ENCODE measurements around the gene DMXL2.

The DMXL2 gene

DNA sequence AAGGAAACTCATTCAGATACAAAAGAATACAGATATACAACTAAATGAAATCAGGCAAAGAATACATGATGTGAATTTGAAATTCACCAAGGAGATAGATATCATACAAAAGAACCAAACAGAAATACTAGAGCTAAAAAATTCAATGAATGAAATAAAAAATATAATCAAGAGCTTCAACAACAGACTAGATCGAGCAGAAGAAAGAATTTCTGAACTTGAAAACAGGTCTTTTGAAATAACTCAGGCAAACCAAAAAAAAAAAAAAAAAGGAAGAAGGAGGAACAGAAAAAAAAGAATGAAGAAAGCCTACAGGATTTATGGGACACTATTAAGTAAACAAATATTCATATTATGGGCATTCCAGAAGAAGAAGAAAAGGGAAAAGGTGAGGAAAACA lies 137.8 kb downstream of the DMXL2 start:
- H3K4me3 ChIP-seq (ENCODE audit: low read depth, low read length), result no peak overlapping the region
- in situ Hi-C loops (cut with HindIII; ENCODE audit: low sequenced_read_pairs), result no loop called here
- DNase-seq (ENCODE audit: low read depth, low spot score), result no peak
- no peak for TF ChIP-seq CTCF (IDR thresholded peaks at IDR 0.05; ENCODE audit: low read depth, low read length)

DNA sequence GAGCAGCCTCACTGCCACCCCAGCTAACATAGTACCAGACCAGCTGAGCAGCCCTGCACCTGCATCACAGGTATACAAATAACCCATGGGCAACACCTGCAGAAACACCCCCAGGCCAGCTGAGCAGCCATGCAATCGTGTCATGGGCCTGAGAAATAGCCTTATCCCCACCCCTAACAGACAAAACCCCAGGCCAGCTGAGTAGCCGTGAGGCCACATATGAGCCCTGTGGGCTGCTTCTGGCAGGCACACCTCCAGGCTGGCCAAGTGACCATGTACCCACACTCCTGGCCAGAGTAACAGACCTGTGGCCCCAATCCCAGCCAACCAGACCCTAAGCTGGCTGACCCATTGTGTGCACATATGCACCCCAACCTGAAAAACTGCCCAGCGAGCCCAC lies 138.6 kb downstream of the DMXL2 start:
- TF ChIP-seq CTCF (IDR thresholded peaks at IDR 0.05; ENCODE audit: low read depth, low read length), result no peak
- H3K4me3 ChIP-seq (ENCODE audit: low read depth, low read length), result no peak overlapping the region
- in situ Hi-C loops (cut with HindIII; ENCODE audit: low sequenced_read_pairs), result no loop called here
- no peak for DNase-seq (ENCODE audit: low read depth, low spot score)

DNA sequence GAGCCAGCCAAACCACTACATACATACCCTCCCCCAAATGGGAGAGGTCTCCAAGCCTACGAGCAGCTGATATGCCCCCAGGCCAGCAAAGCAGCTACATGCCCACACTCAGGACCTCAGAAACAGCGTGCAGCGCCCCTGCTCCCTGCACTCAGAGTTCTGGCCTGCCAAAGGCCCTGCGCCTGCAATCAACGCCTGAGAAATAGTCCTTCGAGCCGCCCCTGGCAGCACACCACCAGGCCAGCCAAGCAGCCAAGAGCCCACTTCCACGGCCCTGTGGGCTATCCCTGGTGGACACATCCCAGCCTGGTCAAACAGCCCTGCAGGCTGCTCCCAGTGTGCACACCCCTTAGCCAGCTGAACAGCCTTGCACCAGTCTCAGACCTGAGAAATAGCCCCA lies 139.1 kb downstream of the DMXL2 start:
- in situ Hi-C loops (cut with HindIII; ENCODE audit: low sequenced_read_pairs), result no loop called here
- no peak for DNase-seq (ENCODE audit: low read depth, low spot score)
- TF ChIP-seq CTCF (IDR thresholded peaks at IDR 0.05; ENCODE audit: low read depth, low read length), result no peak
- H3K4me3 ChIP-seq (ENCODE audit: low read depth, low read length), result no peak overlapping the region

- in situ Hi-C loops (cut with HindIII; ENCODE audit: low sequenced_read_pairs), result no loop called here
- H3K4me3 ChIP-seq (ENCODE audit: low read depth, low read length), result no peak overlapping the region
- no peak for TF ChIP-seq CTCF (IDR thresholded peaks at IDR 0.05; ENCODE audit: low read depth, low read length)
- DNase-seq (ENCODE audit: low read depth, low spot score), result no peak
Observed at GRCh38 chr15:51475736-51476135, 146.8 kb downstream of the DMXL2 start.

GRCh38 chr15:51470512-51470911 lies 152.1 kb downstream of the DMXL2 start:
- DNase-seq (ENCODE audit: low read depth, low spot score), result no peak
- in situ Hi-C loops (cut with HindIII; ENCODE audit: low sequenced_read_pairs), result no loop called here
- no peak for TF ChIP-seq CTCF (IDR thresholded peaks at IDR 0.05; ENCODE audit: low read depth, low read length)
- no peak overlapping the region for H3K4me3 ChIP-seq (ENCODE audit: low read depth, low read length)

DNA sequence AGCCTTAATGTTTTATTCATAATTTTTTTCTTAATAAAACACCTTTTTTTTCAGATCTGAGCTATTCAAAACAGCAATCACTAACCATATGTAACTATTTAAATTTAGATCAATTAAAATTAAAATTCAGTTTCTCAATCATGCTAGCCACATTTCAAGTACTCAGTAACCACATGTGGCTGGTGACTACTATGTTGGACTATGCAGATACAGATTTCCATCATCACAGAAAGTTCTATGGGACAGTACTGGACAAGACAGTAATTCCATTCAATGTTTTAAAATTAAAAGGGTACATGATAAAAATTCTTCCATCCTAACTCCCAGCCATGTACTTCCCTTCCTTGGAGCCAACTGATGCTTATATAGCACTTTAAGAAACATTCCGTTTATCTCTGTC lies 161.8 kb downstream of the DMXL2 start:
- TF ChIP-seq CTCF (IDR thresholded peaks at IDR 0.05; ENCODE audit: low read depth, low read length), result no peak
- DNase-seq (ENCODE audit: low read depth, low spot score), result no peak
- in situ Hi-C loops (cut with HindIII; ENCODE audit: low sequenced_read_pairs), result no loop called here
- no peak overlapping the region for H3K4me3 ChIP-seq (ENCODE audit: low read depth, low read length)

- no peak for TF ChIP-seq CTCF (IDR thresholded peaks at IDR 0.05; ENCODE audit: low read depth, low read length)
- DNase-seq (ENCODE audit: low read depth, low spot score), result no peak
- H3K4me3 ChIP-seq (ENCODE audit: low read depth, low read length), result no peak overlapping the region
- in situ Hi-C loops (cut with HindIII; ENCODE audit: low sequenced_read_pairs), result no loop called here
Observed at GRCh38 chr15:51450001-51450400, 172.6 kb downstream of the DMXL2 start.

Measured in astrocyte of the spinal cord (primary cell).